Lower lobe of right lung (tissue), 2 donors: ENCODE results near the gene LRP8. TPM values are rescaled to one million over a fixed set of nuclear protein-coding genes. Genes with fewer than 3 reads are reported as not detected.
"Not testable (repeated sequence)": the region's sequence is repeated elsewhere in the genome, so short reads cannot be mapped to it uniquely, and the experiment has no call there.

Experiments used
- ATAC-seq, 2 donors: fragments of 200-7000 bp; cut with Tn5 transposase; one replicate each; pipeline ENCODE4 v1.9.1; 2020 to 2022; ENCODE audit warnings: mild to moderate bottlenecking in 2 of 2, moderate library complexity in 2 of 2
- DNase-seq: peaks from one replicate; pipeline ENCODE4 v3.0.0-alpha.2; 2020
- H3K27ac ChIP-seq: fragments of 200-600 bp; one replicate; pipeline ENCODE4 v1.8.0; 2022
- H3K27me3 ChIP-seq: fragments of 200-600 bp; one replicate; pipeline ENCODE4 v1.8.0; 2022; ENCODE audit warnings: low read depth
- H3K36me3 ChIP-seq: fragments of 200-600 bp; one replicate; pipeline ENCODE4 v1.8.0; 2022; ENCODE audit warnings: mild to moderate bottlenecking
- H3K4me1 ChIP-seq: fragments of 200-600 bp; one replicate; pipeline ENCODE4 v1.8.0; 2022
- H3K4me3 ChIP-seq: fragments of 200-600 bp; one replicate; pipeline ENCODE4 v1.8.0; 2022; ENCODE audit warnings: mild to moderate bottlenecking
- H3K9me3 ChIP-seq: fragments of 200-600 bp; one replicate; pipeline ENCODE4 v1.8.0; 2022
- intact Hi-C: fragments of 100-400 bp; cut with DNase I; formaldehyde crosslinking; loops from one replicate; pipeline ENCODE4 v1.11.0; 2022
- total RNA-seq: library from RNA; stranded (reverse); fragmentation: NEBNext Ultra II Directional; extraction: Animal tissue kit (Norgen Biotek cat#: 25700); gene quantifications from one replicate; pipeline ENCODE4 v1.2.1, GENCODE V29; 2021
- TF ChIP-seq, protein P1 (sequence below): fragments of 200-600 bp; IDR thresholded peaks from one replicate; pipeline ENCODE4 v1.8.0; 2022; ENCODE audit warnings: antibody characterized with exemption, mild to moderate bottlenecking
- donor health status: DM: no; HTN: yes; CAD: no; lungs with severe emphysema.

Gene LRP8
- total RNA-seq, 1 donor from 2014 or later: 9.2 TPM

DNA sequence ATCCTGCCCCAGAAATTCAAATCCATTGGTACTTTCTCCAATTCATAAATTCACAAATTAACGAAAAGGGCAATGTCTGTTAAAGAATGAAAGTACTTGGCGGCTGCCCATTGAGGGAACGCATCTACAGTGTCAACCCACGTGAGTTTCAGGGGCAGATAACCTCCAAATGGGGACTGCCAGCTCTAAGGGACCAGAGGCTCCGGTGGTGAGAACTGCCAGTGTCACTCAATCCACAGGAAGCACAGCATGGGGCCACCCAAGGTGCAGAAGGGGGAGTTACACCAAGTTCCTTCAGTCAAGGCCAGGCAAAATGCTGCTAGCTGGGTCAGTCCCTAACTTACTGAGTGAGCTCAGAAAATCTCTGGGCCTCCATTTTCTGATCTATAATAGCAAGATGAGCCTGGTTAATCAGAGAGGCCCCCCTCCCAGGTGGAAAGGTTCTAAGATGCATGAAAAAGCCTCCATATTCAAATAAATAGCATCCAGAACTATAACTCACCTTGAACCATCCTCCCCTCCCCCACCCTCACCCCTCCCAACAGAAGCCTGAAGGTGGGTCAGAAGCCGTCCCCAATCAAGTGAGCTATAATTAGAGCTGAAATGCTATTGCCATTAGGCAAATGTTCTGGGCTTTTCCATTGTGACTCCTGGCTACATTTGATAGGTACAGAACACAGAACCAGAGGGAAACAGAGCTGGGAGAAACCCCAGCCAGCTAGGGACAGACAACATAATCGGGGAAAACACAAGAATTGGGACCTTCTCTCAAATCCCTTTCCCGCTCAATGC is 41.7 kb downstream of the LRP8 start:
- H3K4me3 ChIP-seq: no peak overlapping the region
- no peaks in the 10 kb centered on the region for H3K27me3 ChIP-seq
- H3K27ac ChIP-seq: no peak overlapping the region
- TF ChIP-seq, protein P1, sequence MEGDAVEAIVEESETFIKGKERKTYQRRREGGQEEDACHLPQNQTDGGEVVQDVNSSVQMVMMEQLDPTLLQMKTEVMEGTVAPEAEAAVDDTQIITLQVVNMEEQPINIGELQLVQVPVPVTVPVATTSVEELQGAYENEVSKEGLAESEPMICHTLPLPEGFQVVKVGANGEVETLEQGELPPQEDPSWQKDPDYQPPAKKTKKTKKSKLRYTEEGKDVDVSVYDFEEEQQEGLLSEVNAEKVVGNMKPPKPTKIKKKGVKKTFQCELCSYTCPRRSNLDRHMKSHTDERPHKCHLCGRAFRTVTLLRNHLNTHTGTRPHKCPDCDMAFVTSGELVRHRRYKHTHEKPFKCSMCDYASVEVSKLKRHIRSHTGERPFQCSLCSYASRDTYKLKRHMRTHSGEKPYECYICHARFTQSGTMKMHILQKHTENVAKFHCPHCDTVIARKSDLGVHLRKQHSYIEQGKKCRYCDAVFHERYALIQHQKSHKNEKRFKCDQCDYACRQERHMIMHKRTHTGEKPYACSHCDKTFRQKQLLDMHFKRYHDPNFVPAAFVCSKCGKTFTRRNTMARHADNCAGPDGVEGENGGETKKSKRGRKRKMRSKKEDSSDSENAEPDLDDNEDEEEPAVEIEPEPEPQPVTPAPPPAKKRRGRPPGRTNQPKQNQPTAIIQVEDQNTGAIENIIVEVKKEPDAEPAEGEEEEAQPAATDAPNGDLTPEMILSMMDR: no peak
- no peaks in the 10 kb centered on the region for H3K9me3 ChIP-seq
- intact Hi-C loops: no loop called here
- ATAC-seq: no peak
- no peaks in the 10 kb centered on the region for H3K4me1 ChIP-seq
- no peak for DNase-seq
- H3K36me3 ChIP-seq: no peaks in the 10 kb centered on the region

GRCh38 chr1:53285546-53285945 is 42.3 kb downstream of the LRP8 start:
- no peak for DNase-seq
- ATAC-seq: no peak
- no peak overlapping the region for H3K4me3 ChIP-seq
- H3K36me3 ChIP-seq: no peaks in the 10 kb centered on the region
- H3K4me1 ChIP-seq: no peaks in the 10 kb centered on the region
- intact Hi-C loops: no loop called here
- no peaks in the 10 kb centered on the region for H3K9me3 ChIP-seq
- TF ChIP-seq, protein P1: no peak
- H3K27ac ChIP-seq: no peak overlapping the region
- no peaks in the 10 kb centered on the region for H3K27me3 ChIP-seq

DNA sequence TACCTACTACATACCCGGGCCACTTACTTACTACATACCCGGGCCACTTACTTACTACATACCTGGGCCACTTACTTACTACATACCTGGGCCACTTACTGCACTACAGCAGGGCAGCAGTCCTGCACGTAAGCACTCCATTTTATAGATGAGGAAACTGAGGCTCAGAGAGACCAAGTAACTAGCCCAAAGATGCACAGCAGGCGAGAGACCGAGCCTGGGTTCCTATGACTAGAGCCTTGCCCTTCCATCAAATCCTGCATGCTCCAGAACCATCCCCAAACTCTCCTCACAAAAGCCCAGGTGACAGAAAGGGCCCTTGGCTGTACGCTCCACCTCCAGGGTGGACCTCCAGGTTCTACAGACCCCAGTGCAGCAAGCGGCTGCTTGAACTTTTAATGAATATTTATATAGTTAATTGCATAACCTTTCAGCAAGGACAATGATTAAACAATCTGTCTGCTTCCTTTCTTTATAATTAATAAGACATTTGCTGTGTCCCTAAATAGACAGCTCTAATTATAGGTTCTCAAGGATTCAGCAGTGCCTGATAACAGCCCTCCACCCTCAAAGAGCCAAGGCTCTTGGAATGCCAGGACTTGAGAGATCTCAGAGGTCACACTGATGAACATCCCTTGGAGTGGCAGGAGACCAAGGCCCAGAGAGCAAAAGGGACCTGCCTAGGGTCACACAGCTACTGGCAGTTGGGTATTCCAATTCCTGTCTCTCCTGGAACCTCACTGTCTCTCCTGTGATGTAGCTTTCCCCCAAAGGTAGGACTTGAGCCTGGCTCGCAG is 43.4 kb downstream of the LRP8 start:
- Histone ChIP-seq H3K27me3 (no peaks in the 10 kb centered on the region), H3K4me1 (no peaks in the 10 kb centered on the region), H3K9me3 (no peaks in the 10 kb centered on the region), H3K36me3 (no peaks in the 10 kb centered on the region), H3K4me3 (no peak overlapping the region), H3K27ac (no peak overlapping the region)
- DNase-seq (no peak), ATAC-seq (no peak)
- TF ChIP-seq, protein P1: no peak
- intact Hi-C loops: loop anchor here (5.0 kb wide), 1 partner anchor 103 kb away; no protein-coding TSS in a partner anchor

DNA sequence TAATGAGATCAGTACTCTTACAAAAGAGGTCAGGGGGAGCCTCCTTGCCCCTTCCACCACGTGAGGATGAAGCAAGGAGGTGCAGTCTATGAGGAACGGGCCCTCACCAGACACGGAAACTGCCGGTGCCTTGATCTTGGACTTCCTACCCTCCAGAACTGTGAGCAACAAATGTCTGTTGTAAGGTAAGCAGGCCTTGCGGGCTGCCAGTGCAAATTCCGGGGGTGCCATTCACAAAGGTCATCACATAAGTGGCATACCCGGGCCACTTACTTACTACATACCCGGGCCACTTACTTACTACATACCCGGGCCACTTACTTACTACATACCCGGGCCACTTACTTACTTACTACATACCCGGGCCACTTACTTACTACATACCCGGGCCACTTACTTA is 44.7 kb downstream of the LRP8 start:
- intact Hi-C loops: loop anchor here (5.0 kb wide), 1 partner anchor 104 kb away; no protein-coding TSS in a partner anchor
- not testable (repeated sequence) for H3K27me3 ChIP-seq, H3K27ac ChIP-seq, ATAC-seq, DNase-seq, H3K9me3 ChIP-seq, H3K4me3 ChIP-seq, H3K36me3 ChIP-seq, H3K4me1 ChIP-seq

DNA sequence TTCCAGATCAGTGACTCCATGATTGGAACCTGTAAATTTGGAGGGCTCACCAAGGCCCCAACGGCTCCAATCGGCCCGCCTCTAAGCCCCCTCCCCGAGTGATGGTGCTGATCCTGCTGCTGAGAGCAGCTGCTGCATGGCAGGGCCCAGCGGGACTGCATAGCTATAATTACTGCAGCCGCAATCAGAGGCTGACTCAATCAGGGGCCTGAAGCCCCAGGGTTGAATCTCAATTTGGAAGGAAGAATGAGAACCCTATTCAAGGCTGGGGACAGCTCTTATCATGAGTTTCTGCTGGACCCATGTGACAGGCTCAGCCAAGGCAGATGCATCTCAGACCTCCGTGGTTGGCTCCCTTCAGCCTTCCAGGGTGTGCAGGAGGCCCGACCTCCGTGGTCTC is 46.7 kb downstream of the LRP8 start:
- H3K27ac ChIP-seq: no peak overlapping the region
- TF ChIP-seq, protein P1: no peak
- no peak for ATAC-seq
- H3K27me3 ChIP-seq: no peaks in the 10 kb centered on the region
- H3K4me1 ChIP-seq: no peaks in the 10 kb centered on the region
- H3K4me3 ChIP-seq: no peak overlapping the region
- no peaks in the 10 kb centered on the region for H3K9me3 ChIP-seq
- no peak for DNase-seq
- H3K36me3 ChIP-seq: no peaks in the 10 kb centered on the region
- intact Hi-C loops: loop anchor here (5.0 kb wide), 1 partner anchor 106 kb away; no protein-coding TSS in a partner anchor
